RPMI7951 (cell line): ENCODE results near the gene CEP295NL. TPM values are rescaled to one million over a fixed set of nuclear protein-coding genes. Genes with fewer than 3 reads are reported as not detected.
"Not testable (repeated sequence)": the region's sequence is repeated elsewhere in the genome, so short reads cannot be mapped to it uniquely, and the experiment has no call there.

Experiments used
- DNase-seq: peaks from one replicate; pipeline ENCODE4 v3.0.0-alpha.2; 2012; ENCODE audit warnings: low read depth
- total RNA-seq: library from RNA; depleted of rRNA; stranded (reverse); fragments of >200 nt; shearing (Covaris generic); gene quantifications from 2 replicates; pipeline ENCODE4 v1.2.3, GENCODE V29; 2014; rRNA removed

CEP295NL gene, protein sequence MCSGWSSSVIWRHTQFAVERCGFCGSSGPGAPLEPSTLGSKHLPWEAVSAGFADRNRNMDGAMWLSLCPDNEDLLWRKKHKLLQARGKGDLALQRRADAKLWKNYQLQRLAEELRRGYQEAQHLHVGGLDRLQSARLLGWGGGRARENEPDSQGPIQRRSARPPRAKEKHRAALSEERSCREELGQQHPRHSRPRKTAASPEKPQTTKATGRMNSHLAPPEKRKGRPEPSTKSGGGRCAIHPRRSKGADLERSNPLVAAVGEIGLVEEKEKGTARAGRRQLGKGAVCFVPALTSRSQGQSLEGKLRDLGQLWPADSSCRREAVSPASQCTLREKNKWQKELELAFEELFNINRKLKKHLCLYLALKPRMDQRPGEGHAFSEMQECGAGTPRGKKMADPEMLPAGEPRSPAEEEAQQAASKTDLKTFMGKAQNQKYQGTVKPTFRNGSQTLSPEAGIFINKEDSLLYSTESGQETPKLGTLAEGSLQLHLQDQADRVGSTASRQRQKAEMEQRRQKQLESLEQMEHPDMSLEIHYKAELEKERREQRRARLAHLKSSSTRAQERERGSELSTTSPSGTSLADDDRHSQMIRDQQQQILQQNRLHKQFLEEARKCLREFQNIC
- 0.49 TPM in 1 of 2 replicates, not detected in the other for total RNA-seq

DNA sequence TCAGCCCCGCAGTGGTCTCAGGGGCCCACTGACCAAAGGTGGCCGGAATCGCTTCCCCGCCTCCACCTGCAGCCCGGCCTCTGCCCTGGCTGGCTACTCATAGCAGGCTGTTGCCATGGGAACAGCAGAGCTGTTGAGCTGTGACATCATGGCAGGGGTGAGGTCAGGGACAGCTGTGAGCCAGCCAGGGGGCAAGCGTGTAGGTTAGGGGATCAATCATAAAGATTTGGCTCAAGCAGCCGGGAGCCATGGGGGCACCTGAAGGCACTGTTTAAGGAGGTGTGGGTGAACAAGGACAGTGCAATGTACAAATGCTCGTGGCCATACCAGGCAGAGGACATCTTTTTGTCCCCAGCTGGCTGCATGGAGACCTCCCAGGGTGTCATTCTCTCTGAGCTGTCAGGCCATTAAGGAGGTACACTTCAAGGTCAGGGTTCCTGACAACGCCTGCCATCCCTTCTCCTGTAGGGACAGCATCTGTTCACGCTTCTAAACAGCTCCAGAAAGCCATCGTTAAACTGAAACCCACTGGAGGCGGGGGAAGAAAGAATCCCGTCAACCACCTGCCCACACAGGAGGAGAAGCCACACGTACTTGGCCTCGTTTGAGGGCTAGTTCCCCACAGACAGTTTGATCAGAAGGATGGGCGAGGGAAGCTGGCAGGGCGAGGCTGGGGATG is at the start of gene CEP295NL:
TSS of gene CEP295NL (minus strand) at position 101 of the 679 bp plus-strand sequence. CDS start 1,373 bp downstream, outside the sequence.
- DNase-seq = no peak

DNA sequence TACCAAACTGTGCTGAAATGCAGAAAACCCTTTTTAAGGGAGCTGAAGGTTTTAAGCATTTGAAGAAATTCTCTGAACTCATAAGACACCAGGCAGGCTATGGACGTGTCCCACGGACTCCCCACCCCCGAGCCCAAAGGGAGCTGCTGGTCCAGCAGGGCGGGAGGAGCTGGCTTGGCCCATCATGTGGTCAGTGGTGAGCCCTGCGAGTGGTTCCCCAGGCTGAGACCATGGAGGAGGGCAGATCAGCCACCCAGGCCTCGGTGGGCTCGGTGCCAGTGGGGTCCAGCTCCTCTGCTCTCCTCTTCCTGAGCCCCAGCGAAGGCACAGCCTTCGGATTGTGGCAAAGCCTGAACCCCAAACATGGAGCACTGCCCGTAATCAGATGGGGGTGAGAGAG is 49.7 kb upstream of the CEP295NL start:
- no peak for DNase-seq

DNA sequence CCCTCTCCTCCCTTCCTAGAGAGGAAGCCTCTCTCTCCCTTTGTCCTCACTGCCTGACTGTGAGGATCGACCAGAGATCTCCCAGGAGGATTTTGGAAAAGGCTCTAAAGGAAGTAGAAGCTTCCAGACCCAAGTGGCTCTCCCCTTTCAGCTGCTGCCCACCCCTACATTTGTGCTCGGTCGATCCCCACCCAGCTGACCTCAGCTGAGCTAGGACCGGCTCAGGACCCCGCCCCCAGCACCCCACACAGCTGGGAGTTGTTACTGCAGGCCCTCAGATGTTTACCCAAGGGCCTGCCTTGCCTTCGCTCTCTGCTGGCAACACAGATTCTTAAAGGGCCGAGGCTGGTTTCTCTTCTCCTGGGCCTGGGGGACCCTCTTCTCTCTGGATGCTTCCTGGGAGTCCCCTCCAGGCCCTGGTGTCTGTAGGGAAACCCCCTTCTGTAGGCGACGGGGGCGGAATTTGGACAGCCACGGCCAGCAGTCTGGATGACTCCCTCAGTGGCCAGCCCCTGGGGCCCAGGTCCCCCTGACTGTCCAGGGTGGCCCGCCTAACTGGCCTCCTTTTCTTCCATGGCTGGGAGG is 49.1 kb upstream of the CEP295NL start:
- no peak for DNase-seq

DNA sequence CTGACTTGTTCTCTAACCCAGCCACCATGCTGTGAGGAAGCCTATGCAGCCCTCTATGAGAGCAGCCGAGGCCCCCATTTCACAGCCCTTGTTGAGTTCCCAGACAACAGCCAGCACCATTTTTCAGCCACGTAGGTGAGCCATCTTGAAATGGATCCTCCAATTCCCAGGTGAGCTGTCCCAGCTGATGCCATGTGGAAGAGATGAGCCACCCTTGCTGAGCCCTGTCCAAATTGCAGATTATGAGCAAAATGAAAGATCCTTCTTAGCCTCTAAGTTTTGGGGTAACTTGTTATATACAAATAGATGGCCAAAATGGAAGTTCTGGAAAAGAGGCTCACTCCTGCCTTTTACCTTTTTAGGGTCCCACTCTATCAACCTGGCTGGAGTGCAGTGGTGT is 47.9 kb upstream of the CEP295NL start:
- no peak for DNase-seq

DNA sequence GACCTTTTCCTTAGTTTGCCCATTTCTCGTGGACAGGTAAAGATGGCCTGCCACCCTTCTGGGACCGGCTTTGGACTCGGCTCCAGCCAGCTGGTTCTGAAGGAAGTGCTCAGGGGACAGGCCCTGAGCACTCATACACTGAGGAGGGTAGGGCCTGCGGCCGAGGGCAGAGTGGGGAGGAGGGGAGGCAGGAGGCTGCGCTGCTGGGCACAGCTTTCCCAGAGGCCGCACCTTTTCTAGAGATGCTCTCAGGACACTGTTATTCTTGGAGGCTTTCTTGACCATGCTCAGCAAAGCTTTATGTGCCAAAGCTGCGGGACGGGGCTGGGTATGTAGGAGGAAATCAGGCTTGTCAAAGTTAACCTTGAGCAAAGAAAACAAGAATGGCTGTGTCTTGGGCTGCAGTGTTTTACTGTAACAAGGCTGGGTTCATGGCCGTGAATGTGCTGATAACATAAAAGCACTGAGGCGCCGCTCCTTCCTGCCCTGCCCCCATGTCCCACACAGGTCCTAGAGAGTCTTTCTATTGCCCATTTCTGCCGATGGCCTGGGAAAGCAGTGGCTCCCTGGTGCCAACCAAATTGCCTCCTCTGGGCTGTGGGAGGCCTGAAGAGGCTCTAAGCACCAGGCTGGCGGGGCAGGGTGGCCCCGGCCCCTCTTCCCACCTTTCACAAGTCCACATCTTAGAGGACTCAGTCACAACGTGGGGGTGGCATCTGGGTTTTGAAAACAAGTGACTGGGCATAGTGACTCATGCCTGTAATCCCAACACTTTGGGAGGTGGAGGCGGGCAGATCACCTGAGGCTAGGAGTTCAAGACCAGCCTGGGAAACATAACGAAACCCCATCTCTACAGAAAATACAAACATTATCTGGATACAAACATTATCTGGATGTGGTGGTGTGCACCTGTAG is 44.5 kb upstream of the CEP295NL start:
- no peak for DNase-seq

DNA sequence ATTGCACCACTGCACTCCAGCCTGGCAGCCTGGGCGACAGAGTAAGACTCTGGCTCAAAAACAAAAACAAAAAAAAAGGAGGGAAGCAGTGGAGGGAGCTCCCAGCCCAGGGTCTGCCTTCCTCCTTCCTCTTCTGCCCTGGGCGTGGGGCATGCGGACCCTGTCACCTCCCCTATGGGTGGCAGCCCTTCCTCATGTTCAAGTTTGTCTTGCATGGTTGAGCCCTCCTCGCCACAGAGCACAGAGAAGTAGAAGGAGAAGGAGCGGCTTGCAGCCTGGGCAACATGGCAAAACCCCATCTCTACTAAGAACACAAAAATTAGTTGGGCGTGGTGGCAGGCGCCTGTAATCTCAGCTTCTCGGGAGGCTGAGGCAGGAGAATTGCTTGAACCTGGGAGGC is 43.6 kb upstream of the CEP295NL start:
- no peak for DNase-seq

DNA sequence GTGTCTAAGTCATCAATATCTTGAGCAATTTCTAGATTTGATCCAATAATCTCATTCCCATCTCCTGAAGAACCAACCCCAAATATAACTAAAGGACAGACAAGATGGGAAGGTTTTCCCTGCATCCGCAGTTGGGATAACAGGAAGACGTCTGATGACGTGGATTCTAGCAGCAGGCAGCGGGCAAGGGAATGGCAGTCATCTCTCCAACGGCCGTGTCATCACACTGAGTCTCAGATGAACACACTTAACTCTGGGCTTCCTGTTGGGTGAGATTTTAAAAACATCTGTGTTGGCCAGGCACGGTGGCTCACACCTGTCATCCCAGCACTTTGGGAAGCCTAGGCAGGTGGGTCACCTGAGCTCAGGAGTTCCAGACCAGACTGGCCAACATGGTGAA is 43.1 kb upstream of the CEP295NL start:
- no peak for DNase-seq

DNA sequence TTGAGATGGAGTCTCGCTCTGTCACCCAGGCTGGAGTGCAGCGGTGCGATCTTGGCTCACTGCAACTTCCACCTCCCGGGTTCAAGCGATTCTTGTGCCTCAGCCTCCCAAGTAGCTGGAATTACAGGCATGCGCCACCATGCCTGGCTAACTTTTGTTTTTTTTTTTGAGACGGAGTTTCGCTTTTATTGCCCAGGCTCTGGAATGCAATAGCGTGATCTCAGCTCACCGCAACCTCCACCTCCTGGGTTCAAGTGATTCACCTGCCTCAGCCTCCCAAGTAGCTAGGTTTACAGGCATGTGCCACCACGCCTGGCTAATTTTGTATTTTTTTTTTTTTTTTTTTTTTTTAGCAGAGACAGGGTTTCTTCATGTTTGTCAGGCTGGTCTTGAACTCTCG is 42.5 kb upstream of the CEP295NL start:
- not testable (repeated sequence) for DNase-seq

DNA sequence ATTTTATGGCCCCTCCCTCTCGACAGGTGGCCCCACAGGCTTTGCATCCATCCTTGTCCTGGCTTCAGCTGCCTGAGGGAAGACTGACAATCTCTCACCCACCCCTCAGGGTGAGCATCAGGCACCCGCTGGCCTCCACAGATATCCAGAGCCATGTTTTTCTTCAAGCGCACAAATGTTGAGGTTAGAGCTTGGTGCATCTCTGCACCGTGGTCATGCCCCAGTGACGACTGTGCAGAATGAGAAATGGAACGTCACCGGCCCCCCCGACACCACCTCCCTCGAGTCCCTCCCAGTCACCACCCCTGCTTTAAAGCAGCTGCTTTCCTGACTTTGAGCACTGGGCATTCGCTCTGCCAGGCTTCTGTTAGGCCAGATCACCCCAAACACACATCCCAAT is 42.0 kb upstream of the CEP295NL start:
- no peak for DNase-seq

DNA sequence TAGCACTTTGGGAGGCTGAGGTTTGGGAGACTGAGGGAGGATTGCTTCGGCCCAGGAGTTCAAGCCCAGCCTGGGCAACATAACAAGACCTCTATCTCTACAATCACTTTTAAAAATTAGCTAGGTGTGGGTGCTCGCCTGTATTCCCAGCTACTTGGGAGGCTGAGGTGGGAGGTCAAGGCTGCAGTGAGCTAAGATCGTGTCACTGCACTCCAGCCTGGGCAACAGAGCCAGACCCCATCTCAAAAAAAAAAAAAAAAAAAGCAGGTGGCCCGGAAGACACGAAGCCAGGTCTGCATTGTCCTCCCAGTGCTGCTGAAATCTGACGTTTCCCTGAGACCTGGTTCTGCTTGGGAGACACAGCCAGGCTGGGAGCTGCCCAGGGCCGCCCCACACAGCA is 41.0 kb upstream of the CEP295NL start:
- no peak for DNase-seq

DNA sequence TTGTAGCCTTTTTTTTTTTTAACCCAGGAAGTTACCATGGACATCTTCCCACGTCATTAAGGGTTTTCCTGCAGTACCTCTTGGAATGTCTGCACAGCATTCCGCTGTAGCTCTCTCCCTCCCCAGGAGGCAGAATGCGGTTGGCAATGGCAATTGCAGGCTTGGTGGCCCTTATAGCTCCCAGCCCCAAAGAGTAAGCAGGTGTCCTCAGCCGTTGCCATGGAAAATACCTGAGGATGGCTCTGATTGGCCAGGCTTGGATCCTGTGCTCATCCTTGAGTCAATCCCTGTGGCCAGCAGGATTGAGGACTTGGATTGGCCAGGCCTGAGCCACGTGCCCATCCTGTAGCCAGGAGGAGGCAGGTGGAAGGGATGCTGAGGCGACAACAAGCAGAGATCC is 37.7 kb upstream of the CEP295NL start:
- DNase-seq = no peak

DNA sequence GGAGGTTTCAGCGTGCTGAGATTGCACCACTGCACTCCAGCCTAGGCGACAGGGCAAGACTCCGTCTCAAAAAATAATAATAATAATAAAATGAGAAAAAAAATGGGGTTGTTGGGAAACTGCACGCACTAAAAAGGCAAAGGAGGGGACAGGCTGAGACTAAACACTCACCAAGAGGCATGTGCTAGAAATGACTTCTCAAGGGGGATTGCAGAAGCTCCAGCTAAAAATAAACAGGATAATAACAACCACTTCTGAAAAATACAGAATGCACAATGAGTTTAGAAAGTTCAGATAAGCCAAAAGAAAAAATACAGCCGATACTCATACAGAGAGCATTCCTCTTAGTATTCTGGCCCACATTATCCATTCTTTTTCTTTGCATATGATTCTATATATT is 37.3 kb upstream of the CEP295NL start:
- DNase-seq = no peak

DNA sequence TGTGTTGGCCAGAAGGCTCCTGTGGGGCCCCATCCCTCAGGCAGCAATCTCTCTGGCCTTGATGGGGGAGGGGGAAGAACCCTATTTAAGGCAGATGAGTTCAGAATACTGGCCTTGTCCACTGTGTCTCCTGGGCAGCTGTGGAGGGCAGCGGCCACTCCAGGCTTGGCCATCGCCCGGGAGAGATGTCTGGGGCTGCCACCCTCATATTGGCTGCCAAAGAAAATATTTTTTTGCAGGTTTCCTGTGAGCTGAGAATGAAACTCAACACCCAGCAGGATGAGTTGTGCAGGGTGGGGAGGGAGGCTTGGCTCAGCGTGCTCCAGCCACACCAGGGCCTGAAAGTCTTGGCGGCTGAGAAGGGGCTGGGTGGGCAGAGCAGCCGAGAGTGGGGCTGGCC is 36.6 kb upstream of the CEP295NL start:
- peak; percentile 34 for DNase-seq

DNA sequence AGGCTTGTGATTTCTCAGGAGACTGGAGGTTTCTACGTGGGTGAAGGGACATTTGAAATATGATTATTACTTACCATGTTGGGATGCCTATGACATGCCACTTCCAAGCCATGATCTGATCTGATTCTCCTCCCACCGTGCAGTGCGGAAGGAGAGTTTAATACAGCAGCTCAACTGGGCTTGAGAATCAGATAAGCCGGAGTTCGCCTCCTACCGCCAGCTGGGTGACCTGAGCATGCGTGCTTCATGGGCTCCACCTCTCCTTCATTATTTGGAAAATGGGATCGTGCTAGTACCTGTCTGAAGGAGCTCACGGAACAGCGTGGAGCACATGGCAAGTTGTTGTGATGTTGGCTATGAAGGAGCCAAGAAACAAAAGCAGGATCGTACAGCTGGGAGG is 34.6 kb upstream of the CEP295NL start:
- DNase-seq = no peak

DNA sequence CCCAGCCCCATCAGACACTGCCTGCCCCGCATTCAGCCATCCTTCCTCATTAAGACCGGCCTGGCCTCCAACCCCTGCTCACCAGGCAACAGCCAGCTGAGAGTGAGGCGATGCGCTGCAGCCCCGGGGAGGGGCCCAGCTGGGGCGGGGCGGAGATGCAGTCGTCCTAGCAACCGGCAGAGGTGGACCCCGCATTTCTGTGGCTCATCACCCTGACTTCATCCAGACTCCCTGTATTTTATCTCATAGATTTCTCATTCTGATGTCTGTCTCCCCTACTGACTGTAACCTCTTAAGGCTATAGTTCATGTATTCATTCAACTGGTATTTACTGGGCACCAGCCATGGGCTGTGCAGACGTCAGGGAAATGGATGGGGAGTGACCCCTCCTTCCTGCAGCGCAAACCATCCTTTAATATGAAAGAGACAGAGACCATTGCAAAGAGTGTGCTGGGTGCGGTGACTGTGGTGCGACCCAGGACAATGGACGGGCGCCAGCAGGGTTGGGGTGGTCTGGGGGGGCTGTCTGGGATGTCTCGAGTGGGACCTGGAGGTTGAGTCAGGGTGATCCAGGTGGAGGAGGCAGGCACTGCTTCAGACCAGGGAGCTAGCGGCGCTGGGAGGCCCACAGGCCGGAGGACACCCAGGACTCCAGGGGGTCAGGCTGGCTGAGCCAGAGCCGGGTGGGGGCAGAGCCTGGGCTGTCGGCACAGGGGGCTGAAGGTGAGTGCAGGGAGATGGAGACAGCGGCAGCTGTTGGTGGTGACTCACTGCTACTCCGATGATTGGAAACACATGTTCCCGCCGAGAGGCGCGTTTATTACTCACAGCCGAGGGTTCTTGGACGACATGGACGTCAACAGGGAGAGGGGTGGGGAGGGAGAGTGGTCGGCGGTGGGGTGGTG is 32.7 kb upstream of the CEP295NL start:
- DNase-seq = peak; percentile 98

DNA sequence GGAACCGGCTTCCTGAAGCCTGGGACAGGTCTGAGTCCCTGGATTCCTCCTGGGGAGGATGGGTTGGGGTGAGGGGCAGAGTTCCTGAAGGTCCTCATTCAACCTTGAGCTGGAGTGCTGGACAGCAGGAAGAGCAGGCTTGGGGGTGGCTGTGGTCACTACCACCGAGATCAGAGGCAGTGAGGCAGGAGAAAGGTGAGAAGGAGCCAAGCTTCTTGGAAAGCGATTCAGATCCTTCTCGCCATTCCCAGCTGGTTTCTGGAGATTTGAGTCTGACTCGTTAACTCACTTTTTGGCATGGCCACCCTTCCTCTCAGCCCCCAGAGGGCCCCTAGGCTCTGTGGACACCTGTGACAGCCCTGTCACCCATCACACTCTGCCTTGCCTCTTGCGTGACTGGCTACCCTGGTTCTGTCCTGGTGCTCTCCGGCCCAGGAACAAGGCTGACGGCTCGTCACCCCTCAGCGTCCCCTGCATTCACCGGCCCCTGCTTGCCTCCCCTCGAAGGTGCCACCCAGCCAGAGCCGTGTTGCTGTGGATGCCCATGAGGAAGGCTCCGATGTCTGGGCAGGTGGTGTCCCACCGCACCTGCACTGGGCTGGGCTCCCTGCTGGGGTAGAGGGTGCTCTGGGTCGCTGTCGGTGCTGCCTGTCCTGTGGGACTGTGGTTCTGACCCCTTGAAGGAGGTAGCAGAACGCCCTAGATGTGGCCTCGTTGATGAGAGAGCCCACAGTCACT is 31.8 kb upstream of the CEP295NL start:
- peak; percentile 53 for DNase-seq

DNA sequence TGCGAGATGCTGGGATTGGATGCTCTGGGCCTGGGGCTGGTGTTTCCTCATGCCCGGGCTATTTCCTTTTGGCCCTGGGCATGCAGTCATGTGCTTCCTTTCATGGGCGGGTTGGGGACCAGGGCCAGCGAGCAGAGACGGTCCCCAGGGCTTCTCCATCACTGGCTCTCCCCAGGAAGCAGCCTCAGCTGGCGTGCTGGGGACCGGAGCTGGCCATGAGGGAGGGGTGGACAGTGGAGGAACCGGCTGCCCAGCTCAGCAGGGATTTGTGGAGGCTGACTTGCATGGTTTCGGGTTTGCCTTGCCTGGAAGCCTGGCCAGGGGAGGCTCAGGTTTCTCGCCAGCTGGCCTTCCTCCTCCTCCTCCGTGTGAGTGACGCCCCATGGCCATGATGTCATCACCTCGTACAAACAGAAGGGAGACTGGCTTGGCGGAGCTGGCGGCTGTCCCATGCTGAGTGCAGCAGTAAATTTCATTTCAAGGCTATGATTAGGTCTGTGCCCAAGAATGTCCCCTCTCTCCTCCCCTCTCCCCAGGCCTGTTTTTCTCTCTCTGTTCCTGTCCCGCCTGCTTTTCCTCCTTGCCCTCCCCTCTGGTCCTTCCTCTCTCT is 31.1 kb upstream of the CEP295NL start:
- peak; percentile 97 for DNase-seq

DNA sequence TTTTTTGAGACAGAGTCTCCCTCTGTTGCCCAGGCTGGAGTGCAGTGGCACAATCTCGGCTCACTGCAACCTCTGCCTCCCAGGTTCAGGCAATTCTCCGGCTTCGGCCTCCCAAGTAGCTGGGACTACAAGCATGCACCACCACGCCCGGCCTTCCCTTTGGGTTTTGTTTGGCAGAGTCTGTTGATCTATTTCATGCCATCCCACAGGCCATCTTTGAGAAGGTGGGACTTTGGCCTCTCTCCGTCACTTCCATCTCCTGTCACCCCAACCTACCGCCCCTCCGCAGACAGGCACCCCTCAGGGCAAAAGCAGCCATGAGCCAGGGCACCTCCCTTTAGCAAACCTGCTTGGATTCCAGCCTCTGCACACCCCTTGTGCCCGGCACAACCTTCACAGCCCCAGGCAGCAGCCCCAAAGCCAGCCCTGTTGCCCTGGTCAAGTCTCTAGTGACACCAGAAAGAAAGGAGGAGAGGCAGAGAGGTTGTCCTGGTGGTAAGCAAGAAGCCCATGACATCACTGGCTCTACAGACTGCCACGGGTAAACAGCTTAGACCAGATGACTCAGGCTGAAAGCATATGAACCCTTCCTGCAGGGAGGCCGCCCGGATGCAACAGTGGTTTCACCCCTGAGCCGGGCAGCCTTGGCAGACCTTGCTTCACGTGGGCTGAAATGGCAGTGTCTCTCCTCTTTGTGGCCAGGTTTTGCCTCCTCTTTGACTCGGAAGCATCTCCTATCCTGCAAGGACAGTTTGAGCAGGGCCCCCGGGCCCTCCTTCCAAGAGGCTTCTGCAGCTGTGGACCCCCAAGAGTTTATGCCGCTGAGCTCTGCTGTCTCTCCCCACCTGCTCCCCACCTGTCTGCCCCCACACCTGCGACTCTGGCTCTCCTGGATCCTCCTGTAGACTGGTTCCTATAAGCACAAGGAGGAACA is 30.3 kb upstream of the CEP295NL start:
- DNase-seq = peak; percentile 95
